Stimulated activated CD8-positive, alpha-beta memory T cell treated with anti-CD3 and anti-CD28 coated beads, Interleukin-7, amount 100 ng/mL, for 48 hours (primary cell): ENCODE data around the gene PTGR3.

ENCODE experiments used
- DNase-seq, 2 donors: peaks; one replicate each; pipeline ENCODE4 v3.0.0-alpha.2; 2020; ENCODE audit warnings: low read depth in 1 of 2; ENCODE audit errors: extremely low read depth in 1 of 2

PTGR3 gene

GRCh38 chr18:75216212-75216910 lies 7.4 kb upstream of the PTGR3 start:
- DNase-seq: no peak

DNA sequence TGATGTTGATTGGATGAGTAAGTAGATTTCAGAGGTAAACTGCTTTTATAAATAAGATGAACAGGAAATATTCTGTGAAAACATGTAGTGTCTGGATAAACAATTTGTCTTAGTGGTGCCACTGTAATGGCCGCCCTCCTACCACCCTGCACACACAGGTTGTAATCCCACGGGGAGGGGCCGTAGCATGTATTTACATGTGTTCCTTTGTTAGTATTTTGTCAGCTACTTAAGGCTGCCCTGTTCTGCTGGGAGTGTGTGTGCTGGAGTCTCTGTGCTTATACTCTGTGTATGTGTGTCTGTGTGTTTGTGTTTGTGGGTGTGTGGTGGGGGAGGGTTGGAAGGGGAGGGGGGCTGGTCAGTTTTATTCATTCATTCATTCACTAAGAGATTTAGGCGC lies 6.7 kb upstream of the PTGR3 start:
- DNase-seq: no peak

DNA sequence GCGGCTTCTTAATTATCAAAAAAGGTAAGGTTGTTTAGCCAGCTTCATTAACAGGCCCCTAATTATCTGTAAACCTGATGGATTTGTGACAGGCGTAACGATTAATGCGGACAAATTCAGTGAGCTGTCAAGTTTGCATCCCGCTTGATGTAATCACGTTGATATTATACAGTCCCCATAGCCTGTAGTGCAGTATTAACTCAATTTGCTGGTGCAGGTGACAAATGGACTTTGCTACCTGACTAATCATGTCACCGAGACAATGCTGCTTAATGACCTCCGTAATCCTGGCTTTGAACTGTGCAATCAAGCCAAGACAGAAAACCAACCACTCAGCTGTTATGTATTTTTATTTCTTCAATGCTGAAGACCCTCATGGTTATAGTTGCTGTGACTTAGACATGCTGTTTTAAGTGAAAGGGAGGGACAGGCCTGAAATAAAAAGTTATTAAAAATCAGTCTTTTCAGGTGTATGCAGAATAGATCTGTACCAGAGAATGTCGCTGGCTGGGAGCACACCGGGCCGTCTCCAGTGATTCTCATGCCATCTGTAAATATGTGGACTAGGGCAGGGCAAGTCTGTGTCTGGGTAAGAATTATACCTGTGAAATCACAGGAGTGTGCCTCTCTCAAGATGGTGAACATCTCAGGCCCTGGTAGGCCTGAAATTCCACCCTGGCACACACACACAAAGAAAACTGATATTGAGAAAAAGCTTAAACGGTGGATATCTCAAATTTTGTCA lies 6.0 kb upstream of the PTGR3 start:
- DNase-seq: no peak

- DNase-seq: no peak
Measured at GRCh38 chr18:75214332-75214690, 5.4 kb upstream of the PTGR3 start.

DNA sequence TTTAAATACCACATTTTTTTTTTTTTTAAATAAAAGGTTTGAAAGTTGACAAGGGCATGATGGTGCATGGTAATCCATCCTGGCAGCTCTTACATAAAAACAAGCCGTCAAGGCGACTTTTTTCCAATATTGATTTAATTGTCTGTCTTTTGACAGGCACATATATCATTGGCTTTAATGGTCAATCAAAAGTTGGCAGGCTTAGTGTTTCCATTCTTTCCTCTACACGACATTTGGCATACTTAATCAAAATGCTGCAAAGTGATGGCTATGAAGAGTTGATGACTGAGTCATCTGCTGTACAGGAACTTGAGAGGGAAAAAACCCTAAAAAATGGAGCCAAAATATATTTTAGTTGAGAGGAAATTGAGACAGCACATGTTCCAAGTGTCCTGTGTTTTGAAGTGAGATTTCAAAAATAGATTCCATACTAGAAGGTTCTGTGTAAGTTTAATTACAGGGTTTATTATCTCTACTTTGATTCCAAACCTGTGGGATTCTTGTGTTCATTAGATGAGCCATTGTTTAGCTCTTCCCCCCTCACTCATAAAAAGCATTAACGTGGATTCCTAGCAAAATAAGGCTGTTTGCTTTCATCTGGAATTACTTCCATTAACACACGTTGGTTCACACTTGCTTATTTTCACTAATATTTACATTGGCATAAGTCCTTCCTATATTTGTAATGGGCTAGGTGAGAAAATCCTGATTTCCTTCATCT lies 4.8 kb upstream of the PTGR3 start:
- DNase-seq: no peak

GRCh38 chr18:75212751-75213090 lies 3.8 kb upstream of the PTGR3 start:
- DNase-seq: no peak

- no peak for DNase-seq
Measured at GRCh38 chr18:75211953-75212750, 3.2 kb upstream of the PTGR3 start.

GRCh38 chr18:75211626-75211952 lies 2.6 kb upstream of the PTGR3 start:
- no peak for DNase-seq

GRCh38 chr18:75211002-75211621 lies 2.2 kb upstream of the PTGR3 start:
- no peak for DNase-seq

DNA sequence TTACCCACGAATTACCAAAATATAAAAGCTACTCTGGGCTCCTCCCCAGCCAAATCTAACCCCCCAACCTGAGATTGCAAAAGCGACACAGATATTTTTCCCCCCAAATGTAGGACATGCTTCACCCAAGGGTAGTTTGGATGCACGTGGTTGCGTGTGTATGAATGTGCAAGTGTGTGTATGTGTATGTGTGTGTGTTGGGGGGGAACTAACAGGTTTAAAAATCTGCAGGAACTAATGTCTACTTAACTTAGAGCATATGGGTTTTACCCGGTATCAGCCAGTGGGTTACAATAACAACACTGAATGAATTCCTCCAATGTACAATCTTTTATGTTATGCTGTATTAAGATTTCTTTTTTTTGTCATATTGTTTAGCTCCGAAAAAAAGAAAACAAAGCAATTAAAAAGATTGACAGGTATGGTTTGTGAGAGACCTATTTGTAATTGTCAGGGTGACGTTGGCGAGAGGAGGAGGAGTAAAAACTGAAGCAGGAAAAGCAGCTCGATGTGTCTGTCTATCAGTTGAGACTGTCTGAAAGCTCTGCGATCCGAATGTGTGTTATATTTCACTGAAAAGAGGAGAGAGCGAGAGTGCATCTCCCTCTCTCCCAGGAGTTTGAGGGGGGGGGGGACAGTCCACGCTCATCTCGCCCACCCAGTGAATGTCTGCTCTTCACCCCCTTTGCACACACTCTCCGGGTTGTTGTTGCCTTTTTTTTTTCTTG lies 1.5 kb upstream of the PTGR3 start, which contains the start of gene TSHZ1:
Gene TSHZ1 (plus strand): TSS at position 524 of the 728 bp plus-strand sequence. CDS start 1,080 bp downstream, outside the sequence.
- no peak for DNase-seq

GRCh38 chr18:75209951-75210258 lies 966 bp upstream of the PTGR3 start:
- DNase-seq: no peak

GRCh38 chr18:75208836-75209128 lies 157 bp downstream of the PTGR3 start:
- DNase-seq: no peak

DNA sequence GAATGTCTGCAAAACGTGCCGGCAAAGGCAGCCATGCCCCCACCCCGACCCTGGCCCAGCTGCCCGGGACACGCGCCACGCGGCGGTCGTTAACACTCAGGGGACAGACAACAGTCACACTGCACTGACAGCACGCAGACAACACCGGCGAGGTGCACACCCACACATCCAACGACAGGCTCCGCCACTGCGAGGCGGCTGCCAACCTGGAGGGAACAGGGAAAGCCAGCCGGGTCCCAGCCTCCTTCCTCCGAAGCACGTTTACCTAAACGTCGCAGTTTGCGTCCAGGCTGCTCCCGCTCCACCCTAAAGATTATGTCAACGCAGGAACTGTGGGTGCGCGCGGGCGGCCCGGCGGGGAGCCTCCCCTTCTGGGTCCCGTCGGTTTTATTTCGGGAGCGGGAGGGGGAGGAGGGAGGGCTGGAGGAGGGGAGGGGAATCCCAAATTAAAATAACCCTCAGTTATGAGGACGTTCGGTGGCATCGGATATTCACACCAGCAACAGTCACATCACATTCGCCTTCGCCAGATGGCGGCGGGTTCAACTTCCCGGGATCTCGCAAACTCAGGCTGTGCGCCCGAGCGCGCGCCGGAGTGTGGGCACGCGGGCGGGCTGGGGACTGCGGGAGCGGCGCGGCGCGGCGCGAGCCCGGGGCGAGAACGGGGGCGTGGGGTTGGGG lies 644 bp downstream of the PTGR3 start:
- DNase-seq: no peak

DNA sequence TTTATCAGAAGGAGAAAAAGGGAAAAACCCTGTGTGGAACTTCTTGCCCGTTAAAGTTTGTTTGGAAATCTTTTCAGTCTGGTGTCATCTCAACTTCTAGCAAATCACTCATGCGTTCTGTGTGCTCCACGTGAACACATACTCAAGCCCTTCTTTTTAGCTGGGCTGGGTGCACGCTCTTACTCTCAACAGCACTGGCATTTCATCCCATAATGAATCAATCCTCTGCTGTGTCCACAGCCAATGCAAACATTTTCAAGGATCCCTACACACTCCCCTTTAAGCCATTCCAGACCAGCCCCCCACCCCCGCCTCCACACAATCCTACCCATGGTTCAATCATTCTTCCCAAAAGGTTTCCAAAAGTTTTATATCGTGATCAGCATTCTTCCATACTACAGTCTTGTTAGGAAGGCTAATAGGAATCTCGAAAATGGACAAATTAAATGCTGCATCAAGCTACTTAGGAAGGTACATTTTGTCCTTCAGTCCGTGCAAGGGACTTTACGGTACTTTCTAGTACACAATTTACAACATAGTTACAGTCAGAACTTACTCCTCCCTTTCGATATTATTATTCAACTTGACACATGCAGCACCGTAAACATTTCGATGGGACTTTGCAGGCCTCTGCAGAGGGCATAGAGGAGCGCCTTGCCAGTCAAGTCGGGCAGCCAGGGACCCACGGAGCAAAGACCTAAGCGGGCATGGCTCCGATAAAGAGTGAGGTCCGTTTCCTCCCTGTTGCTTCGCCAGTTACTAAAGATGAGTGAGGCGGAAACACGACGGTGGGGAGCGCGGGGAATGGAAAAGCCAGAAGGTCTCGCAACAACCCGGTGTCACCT lies 1.4 kb downstream of the PTGR3 start:
- DNase-seq: no peak

DNA sequence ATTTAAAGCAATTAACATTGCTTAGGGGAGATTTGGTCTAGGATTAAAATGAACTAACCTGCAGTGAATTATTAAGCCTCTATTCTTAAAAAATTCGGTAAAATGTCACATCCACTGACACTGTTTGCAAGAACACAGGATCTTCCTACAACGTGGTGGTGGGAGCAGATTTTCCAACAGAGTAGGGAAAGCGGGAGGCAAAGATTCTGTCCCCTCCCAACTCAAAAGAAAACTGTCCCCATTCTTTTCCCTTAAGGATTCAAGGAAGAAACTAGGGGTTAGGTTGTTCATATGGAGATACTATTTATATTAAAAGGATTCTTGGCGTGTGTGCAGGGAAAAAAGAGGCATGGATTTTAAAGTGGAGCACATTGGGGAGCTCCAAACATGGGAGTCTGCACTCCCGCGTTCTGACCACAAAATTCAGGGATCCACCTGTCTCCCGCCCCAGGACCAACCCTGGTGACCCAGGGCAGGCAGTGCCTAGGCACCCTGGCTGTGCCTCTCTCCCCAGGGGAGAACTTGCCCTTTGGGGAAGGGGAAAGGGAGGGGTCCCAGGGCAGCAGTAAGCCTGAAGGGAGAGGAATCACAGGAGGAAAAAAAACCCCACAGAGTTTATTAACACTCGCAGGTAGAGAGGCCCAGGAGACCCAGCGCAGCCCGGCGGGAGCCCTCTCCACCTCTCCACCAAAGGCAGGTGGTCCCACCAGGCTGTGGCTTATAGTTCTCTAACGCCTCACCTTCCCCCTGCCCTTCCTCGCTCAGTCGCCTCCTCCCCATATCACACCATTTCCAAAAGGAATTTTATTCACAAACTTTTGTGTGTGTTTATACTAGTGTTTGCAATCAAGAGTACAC lies 2.3 kb downstream of the PTGR3 start:
- DNase-seq: no peak

DNA sequence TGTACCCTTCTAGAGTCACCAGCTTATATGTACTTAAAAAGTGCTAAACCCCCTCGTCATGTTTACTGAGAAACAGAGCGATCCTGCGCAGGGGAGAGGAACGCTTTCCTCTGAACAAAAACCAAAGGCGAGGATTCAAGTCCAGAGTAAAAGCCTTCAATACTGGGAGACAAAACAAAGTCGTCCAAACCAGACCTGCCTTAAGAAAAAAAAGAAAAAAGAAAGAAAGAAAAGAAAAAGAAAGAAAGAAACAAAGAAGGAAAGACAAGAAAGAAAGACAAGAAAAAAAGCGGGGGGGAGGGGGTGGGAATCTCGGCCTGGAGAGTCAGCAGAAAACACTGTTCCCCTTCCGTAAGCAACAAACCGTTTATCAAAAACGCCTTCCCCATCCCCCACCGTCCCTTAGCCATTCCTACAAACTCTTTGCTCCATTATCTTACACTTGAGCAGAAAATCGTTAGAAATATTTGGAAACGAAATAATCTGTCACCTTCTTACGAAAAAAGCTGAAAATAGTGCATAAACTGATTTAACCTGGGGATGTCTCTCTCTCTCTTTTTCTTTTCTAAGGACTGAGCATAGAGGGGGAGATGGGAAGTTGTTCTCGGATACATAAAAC lies 3.3 kb downstream of the PTGR3 start:
- no peak for DNase-seq

DNA sequence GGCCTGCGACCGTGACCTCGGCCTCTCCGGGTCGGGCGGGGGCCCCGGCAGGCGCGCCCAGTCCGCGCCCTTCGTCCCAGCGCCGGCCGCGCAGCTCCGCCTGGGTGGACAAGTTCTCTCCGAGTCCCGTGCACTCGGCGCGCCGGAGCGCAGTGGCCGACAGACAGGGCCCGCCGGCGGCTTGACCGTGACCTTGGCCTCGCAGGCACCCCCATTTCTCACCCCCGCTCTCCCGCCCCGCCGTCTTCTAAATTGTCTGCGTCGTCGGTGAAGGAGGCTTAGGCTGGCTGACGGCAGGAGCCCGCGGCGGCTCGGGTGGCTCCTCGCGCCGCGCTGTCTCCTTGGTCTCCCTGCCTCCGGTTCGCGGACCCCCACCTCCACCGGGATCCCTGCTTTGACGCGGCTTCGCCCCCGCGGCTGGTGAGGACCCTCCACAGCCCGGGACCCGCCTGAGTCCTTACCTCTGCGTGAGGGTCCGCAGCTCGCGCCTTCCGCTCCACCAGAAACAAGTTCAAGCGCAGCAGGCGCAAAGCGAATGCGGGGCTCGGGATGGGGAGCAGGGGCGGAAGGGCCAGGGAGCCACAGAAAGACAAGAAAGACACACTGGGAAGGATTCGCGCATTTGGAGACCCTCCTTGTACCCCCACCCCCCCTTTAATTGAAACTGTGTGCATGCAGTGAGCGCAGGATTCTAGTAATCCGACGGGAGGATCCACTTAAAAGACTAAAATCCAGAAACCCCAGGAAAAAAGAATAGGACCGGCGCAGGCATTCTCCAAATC lies 4.0 kb downstream of the PTGR3 start:
- no peak for DNase-seq
